KOPT-K1 (cell line): ENCODE results near the gene PPOX.

ENCODE experiments used
- H3K27ac ChIP-seq: fragments of 200-600 bp; sonication (generic); 2 replicates; pipeline ENCODE4 v1.5.1; 2016; ENCODE audit warnings: antibody characterized with exemption, mild to moderate bottlenecking, low read depth, low read length; ENCODE audit not compliant: poor library complexity, severe bottlenecking
- H3K36me3 ChIP-seq: fragments of 200-600 bp; sonication (generic); 2 replicates; pipeline ENCODE4 v1.5.1; 2017; ENCODE audit warnings: antibody characterized with exemption, mild to moderate bottlenecking, low read length, moderate library complexity; ENCODE audit not compliant: insufficient read depth
- H3K9me3 ChIP-seq: fragments of 200-600 bp; sonication (generic); 2 replicates; pipeline ENCODE4 v1.5.1; 2017; ENCODE audit warnings: antibody characterized with exemption, low read length, mild to moderate bottlenecking; ENCODE audit not compliant: insufficient read depth, poor library complexity, severe bottlenecking

PPOX gene

DNA sequence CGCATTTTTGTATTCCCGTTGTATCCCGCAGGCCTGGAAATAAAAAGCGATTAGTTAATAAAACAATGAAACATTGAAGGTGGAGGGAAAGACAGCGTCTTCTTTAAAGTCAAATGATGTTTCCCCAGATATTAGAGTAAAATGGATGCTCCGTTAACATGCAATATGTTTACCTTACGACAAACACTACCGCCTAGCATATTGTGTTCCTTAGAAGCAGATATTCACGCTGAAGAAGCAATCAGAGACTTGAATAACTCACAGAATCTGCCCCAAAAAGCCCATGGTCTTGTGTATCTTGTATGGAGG, 11.7 kb downstream of the PPOX start:
- peak overlapping the region; percentile 79 for H3K27ac ChIP-seq

DNA sequence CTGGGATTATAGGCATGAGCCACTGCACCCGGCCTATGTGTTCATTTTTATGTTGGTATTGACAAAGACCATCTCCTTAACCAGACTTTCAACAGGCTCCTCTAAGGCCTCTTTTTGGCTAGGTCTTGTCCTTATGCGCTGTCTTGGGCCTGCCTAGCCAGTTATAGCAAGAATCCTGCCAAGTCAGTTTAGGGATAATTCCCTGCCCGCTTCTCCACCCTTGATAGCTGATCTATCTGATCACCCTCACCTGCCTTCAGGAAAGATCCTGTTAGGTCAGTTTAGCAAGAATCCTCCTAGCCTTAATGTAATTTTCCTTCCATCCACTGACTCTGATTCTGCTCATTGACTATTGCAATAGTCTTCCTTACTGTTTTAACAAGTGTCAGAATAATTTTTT, 13.5 kb downstream of the PPOX start:
- peaks cover 12% of the 10 kb centered on the region for H3K36me3 ChIP-seq
- H3K9me3 ChIP-seq, result no peaks in the 10 kb centered on the region
- H3K27ac ChIP-seq, result no peak overlapping the region

More for the DNA sequence above, 11.7 kb downstream of the PPOX start:
- H3K9me3 ChIP-seq, result no peaks in the 10 kb centered on the region
- H3K36me3 ChIP-seq, result peaks cover 30% of the 10 kb centered on the region

DNA sequence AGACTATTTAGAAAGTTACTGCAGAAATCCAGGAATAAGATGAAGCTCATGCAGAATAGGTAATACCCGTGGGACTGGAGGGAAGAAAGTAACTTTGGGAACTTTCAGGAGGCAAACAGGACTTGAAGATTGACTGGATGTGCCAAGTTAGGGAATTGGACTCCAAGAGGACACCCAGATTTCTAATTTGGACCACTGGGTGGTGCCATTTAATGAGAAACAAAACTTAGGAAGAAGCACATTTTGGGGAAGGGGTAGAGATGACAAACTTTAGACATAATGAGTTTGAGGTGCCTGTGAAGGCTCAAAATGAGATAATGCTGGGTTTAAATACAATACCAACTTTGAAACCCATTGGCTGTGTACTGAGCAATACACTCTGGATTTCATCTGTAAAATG, 14.4 kb downstream of the PPOX start:
- H3K9me3 ChIP-seq, result no peaks in the 10 kb centered on the region
- no peak overlapping the region for H3K27ac ChIP-seq
- peaks cover 2% of the 10 kb centered on the region; the same call in 1 of the 2 replicates for H3K36me3 ChIP-seq

DNA sequence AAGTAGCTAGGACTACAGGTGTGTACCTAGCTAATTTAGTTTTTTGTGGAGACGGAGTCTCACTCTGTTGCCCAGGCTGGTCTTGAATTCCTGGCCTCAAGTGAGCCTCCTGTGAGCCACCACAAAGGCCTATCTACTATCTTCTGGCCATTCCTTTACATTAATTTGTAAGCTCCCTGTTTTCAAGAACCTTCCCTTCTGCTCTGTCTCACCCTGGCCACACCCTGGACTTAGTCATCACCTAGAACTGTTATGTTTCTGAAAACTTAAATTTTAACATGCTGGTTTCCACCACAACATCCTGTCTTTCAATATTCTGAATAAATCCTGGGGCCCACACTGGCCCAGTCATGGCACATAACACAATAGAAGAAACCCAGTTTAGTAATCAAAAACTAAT, 16.0 kb downstream of the PPOX start:
- no peaks in the 10 kb centered on the region for H3K36me3 ChIP-seq
- no peaks in the 10 kb centered on the region for H3K9me3 ChIP-seq
- H3K27ac ChIP-seq, result no peak overlapping the region

DNA sequence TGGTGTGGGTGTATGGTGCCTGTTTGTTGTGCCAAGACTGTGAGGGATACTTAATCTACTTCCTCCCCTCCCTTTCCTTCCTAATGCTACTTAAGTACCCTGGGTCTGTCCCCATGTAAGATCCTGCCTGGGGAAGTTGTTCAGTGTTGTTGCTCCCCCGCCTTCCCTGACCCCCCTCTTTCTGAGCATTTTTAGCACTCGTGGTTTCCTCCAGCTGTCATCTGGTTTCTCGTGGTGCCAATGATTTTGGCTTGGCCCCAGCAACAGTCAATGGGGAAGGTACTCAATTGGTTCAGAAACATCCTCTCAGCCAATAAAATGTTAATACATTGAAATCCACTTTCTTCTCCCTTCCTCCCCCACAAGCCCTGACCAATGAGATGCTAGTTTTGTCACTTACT, 19.1 kb downstream of the PPOX start:
- H3K27ac ChIP-seq, result peak overlapping the region; percentile 54
- no peaks in the 10 kb centered on the region for H3K36me3 ChIP-seq
- H3K9me3 ChIP-seq, result no peaks in the 10 kb centered on the region

DNA sequence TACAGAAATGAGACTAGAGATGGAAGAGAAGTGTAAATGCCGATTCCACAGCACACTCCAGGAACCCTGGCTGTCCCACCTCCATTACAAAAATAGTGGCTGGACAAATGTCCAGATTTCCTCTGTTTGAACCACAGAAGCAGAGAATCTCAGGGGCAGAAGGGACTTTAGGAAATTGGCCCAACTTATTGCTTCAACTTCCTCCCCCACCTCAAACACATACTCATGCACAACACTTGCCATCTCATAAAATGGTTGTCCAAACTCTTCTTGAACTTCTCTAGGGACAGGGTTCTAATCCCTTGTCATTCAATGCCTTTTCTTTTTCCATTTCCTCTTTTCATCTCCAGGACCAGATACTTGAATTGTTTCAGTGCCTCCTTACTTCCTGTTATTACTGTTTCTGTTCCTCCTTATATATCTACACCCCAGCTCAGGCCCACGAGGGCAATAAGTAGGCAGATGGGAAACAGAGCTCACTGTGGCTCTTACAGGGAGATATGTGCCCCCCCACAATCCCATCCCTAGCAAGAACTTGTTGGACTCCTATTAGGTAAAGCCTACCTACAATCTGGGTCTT, 19.6 kb downstream of the PPOX start:
- peak overlapping the region; percentile 54 for H3K27ac ChIP-seq
- H3K9me3 ChIP-seq, result no peaks in the 10 kb centered on the region
- H3K36me3 ChIP-seq, result no peaks in the 10 kb centered on the region

DNA sequence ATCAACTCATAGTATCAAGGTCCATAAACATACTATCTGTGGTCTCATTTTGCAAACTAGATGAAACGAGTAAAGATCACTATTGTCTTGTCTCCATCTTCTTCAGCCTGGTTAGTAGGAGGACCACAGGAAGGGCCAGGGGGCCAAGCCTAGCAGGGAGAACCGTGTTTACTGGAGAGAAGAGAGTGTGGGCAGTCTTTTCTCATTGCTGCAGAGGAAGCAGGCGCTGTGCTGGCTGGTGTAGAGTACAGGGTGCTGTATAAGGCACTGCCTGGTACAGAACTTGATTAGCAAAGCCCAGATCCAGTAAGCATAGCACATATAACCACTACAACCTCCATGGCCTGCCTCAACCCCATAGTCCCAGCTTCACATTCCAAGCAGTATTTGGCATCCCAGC, 21.1 kb downstream of the PPOX start:
- Histone ChIP-seq H3K9me3 (no peaks in the 10 kb centered on the region), H3K36me3 (no peaks in the 10 kb centered on the region), H3K27ac (no peak overlapping the region)

DNA sequence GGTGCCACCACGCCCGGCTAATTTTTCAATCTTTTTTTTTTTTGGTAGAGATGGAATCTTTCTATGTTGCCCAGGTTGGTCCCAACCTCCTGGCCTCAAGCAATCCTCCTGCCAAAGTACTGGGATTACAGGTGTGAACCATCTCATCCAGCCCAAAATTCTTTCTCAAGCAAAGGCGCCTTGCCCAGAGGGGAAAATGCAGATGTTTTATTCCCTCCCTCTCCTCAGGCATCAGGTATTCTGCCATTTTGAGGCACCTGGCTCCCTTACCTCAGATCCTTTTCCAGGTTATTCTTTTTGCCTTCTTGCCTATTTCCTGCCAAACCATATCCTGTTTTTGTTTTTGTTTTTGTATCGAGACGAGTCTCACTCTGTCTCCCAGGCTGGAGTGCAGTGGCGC, 22.2 kb downstream of the PPOX start:
- no peaks in the 10 kb centered on the region for H3K36me3 ChIP-seq
- H3K27ac ChIP-seq, result no peak overlapping the region

DNA sequence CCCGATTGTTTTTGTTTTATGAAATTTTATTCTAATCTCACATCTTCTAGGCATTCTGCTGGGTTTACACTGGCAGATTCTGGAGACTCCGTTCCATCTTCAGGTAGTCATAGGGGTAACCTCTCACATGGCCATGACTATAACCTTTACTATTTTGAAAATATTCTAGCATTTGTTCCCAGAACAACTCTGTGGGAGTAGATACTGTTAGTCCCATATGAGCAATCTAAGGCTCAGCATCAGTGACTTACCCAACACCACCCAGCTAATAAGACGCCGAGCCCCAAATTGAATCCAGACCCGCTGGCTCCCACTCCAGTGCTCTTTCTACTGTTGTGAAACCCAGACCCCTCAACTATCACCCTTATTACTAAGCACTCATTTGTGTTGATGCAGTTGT, 22.8 kb downstream of the PPOX start:
- no peaks in the 10 kb centered on the region for H3K9me3 ChIP-seq
- no peak overlapping the region for H3K27ac ChIP-seq
- no peaks in the 10 kb centered on the region for H3K36me3 ChIP-seq

More for the DNA sequence above, 22.2 kb downstream of the PPOX start:
- H3K9me3 ChIP-seq, result no peaks in the 10 kb centered on the region

DNA sequence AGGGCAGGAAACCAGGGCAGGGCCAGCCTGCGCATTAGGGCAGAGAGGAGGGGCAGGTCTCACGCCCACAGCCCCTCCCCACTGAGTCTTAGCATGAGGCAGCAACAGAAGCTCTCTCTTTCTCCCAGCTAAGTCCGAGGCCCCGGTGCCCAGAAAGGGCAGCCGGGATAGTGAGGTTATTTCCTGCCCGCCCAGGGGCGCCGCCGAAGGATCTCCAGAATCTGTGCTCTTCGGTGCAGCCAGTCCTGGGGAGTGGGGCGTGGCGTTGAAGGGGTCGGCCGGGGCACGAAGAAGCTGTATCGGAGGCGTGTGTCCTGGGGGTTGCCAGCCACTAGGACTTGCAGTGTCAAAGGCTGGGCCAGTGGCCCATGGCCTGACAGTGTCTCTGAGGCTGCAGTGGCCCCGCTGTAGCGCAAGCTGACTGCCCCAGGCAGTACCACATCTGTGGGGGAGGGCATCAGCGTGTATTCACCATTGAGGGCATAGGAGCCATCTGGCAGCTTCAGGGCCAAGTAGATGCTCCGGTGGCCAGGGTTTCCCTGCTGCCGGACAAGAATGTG, 24.8 kb downstream of the PPOX start:
- no peaks in the 10 kb centered on the region for H3K9me3 ChIP-seq
- no peak overlapping the region for H3K27ac ChIP-seq
- H3K36me3 ChIP-seq, result no peaks in the 10 kb centered on the region

DNA sequence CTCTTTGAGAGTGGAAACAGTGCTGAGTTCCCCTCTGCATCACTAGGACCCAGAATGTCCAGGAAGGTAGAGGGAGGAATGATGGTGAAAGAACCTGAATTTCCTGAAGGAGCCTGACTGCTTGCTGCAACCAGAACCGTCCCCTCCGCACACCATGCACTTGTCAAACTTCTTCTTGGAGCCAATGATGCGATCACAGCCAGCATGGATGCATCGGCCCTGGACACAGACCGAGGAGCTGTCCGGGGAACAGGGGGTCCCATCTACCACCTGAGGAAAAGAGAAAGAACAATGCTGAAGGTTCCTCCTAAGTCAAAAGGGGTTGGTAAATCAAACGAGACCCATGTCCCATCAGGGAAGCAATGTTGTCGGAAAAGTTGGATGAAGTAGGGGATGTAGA, 25.7 kb downstream of the PPOX start:
- H3K9me3 ChIP-seq, result no peaks in the 10 kb centered on the region
- no peaks in the 10 kb centered on the region for H3K36me3 ChIP-seq
- no peak overlapping the region for H3K27ac ChIP-seq

DNA sequence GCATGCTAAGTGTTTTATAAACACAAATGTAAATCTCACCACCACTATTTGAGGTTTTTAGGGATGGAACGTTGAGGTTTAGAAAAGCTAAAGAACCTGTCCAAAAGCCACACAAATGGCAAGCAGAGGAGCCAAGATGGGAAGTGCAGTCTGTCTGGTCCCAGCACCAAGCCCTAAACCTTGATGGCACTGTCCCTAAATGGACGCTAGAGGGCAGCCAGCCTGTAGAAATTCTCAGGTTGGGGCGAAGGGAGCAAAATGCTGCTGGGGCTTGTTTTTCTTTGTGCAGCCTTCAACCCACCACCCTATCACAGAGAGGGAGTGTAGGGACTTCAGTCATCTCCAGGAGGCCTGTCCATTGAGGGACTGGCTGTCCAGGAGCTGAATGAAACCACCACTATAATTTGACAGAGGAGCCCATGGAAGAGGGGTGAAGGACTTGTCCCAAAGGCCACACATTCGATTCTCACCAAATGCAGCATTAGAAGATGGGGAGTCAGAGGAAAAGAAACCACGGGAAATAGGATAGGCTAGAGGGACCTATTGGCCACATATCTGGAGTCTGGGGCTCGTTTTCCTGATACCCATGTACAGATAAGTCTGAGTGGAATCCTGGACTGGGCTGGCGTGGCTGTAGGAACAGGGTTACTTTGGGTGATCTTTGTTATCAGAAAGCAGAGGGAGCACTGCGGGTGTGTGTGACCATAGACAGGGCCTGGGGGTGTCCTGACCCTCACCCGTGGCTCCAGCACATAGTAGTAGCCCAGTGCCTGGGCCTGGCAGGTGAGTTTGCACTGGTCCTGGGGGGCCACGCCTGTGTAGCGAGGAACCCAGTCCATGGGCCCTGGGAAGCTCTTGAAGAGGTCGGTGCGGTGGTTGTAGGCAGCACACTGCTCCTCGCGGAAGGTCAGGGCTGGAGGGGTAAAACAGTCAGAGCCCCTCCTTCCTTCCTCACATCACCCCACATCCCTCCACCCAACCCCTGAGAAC, 26.5 kb downstream of the PPOX start:
- no peak overlapping the region for H3K27ac ChIP-seq
- H3K9me3 ChIP-seq, result no peaks in the 10 kb centered on the region
- H3K36me3 ChIP-seq, result no peaks in the 10 kb centered on the region

DNA sequence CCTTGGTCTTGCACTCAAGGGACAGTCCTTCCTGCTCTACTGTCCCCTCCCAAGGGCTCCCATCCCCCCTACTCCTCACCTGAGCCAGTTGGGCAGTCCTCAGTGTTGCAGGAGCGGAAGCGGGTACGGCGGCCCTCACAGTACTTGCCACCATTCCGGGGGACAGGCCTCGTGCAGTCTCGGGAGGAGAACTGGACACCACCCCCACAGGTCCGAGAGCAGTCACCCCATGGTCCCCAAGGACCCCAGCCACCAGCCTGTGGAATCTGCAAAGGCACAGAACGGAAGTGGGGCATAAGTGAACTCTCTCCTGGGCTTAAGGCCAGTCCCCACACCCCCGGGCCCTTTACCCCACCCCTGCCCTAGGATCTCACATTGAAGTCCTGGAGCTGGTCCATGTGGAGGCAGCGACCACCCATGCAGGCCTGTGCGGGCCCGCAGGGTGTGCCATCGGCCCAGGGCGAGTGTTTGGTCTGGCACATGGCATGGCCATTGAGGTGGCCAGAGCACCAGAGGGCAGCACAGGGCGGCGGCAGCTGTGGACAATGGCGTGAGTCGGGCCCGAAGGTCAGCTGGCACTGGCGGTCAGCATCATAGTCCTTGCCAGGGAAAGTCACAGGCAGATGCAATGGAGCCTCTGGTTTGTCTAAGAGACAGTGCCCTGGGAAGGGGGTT, 27.5 kb downstream of the PPOX start:
- Histone ChIP-seq H3K9me3 (no peaks in the 10 kb centered on the region), H3K27ac (no peak overlapping the region), H3K36me3 (no peaks in the 10 kb centered on the region)

DNA sequence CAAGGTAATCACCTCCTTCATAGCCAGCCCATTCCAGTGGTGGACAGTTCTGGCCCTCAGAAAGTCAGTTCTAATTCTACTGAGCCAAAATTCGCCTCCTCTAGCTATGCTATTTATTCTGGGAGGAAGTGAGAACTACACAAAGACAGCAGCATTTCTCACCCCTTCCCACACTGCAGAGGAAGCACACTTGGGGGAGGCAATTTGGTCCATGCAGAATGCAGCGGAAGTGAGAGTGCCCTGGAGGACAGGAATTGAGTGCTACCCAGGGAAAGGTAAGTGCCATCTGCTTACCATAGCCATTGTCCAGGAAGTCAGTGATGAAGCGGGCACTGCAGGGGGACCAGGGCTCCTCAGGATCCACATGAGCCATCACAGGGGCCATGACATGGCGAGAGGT, 28.9 kb downstream of the PPOX start:
- no peaks in the 10 kb centered on the region for H3K9me3 ChIP-seq
- no peaks in the 10 kb centered on the region for H3K36me3 ChIP-seq
- no peak overlapping the region for H3K27ac ChIP-seq

DNA sequence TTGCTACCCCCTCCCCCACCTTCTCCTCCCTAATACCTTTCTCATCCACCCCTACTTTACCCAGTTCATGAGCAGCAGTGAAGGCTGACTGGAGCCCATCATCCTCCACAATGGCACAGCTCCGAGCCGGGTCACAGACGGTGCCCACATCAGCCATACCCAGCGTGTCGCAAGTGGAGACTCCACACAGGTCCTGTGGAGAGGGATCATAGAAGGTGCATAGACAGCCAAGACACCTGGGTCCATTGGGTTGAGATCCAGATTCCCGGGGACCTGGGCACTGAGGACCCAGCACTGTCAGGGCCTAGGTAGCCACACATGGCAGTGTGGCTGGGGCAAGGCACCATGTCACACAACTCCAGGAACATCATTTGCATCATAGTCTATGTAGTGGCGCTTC, 29.9 kb downstream of the PPOX start:
- no peaks in the 10 kb centered on the region for H3K36me3 ChIP-seq
- H3K9me3 ChIP-seq, result no peaks in the 10 kb centered on the region
- no peak overlapping the region for H3K27ac ChIP-seq
